Activated CD4-positive, CD25-positive, alpha-beta regulatory T cell treated with anti-CD3 and anti-CD28 coated beads, Interleukin-2, amount 50 U/mL, for 24 hours (primary cell): ENCODE data around the gene C10orf90.

ENCODE experiments used
- ATAC-seq, 2 donors: fragments of 150-1000 bp; cut with Tn5 transposase; one replicate each; pipeline ENCODE4 v1.10.0; 2021; ENCODE audit warnings: mild to moderate bottlenecking in 1 of 2, moderate library complexity in 1 of 2

Gene C10orf90

GRCh38 chr10:126670056-126670894 lies at the start of gene C10orf90:
Gene C10orf90 (minus strand): TSS chr10:126670693. CDS start chr10:126670480, 213 bp downstream.
- ATAC-seq = no peak

DNA sequence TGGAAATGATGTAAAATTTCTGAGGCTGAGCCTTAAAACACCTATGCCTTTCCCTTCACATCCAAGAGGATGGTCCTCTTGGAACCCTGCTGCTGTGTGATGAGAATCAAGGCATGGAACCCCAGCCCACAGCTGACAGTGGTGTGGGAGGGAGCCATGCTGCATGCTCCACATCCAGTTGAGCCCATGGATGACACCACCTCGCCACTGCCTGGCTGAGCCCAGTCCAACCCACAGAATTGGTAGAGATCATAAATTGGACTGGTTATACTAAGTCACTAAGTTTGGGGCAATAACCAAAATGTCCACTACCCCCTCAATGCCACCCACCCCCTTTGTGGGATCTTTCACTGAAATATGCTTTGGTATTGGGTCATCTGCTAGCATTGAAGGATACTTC lies 45.9 kb upstream of the C10orf90 start:
- no peak for ATAC-seq

- no peak for ATAC-seq
These were observed 43.1 kb upstream of the C10orf90 start for GRCh38 chr10:126713594-126713993.

DNA sequence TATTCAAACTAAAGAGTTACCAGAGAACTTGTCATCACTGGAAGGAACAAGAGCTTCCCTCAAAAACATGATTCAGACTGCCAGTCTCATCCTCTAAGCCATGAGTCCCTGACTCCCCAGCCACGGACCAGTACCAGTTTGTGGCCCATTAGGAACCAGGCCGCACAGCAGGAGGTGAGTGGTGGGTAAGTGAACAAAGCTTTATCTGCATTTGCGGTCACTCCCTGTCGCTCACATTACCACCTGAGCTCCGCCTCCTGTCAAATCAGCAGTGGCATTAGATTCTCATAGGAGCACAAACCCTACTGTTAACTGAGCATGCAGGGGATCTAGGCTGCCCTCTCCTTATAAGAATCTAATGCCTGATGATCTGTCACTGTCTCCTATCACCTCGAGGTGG lies 42.2 kb upstream of the C10orf90 start:
- no peak for ATAC-seq

GRCh38 chr10:126705951-126706565 lies 35.6 kb upstream of the C10orf90 start:
- ATAC-seq = no peak

DNA sequence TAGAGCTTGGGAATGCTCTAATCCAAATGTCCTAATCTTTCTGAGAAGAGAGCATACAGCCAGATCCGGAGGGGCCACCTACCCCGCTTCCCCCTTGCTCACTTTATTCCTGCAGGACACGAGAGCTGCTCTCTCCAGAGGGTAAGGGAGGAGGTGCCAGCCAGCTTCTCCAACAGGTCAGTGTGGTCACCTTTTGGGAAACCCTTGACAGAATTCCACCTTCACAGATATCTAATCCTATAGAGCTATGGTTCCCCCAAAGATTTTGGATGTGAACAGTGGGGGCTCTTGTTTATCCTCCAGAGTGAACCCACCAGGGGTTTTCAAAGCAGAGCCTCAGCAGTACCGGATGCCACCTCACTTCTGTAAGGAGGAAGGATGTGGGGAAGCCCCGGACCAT lies 34.6 kb upstream of the C10orf90 start:
- ATAC-seq = no peak

- no peak for ATAC-seq
These were observed 34.2 kb upstream of the C10orf90 start for GRCh38 chr10:126704649-126705048.

- ATAC-seq = no peak
These were observed 31.7 kb upstream of the C10orf90 start for GRCh38 chr10:126702181-126702580.

DNA sequence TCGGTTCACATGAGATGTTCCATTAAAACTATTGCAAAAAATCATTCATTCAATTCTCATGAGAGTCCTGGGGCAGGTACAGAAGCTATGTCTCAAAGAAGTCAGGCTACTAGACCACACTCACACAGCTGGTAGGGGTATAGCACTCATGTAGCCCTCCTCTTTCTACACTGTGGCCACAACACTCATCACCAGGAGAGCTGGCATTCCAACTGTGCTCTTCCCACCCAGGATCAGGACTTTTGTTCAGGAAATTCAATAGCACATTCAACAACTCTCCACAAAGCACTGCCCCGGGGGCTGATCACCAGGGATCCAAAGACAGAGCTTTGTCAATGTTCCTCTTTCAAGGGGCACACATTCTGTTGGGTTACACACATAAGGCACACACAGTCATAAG lies 31.0 kb upstream of the C10orf90 start:
- ATAC-seq = no peak

GRCh38 chr10:126696684-126697083 lies 26.2 kb upstream of the C10orf90 start:
- ATAC-seq = no peak

GRCh38 chr10:126691456-126691855 lies 21.0 kb upstream of the C10orf90 start:
- no peak for ATAC-seq

DNA sequence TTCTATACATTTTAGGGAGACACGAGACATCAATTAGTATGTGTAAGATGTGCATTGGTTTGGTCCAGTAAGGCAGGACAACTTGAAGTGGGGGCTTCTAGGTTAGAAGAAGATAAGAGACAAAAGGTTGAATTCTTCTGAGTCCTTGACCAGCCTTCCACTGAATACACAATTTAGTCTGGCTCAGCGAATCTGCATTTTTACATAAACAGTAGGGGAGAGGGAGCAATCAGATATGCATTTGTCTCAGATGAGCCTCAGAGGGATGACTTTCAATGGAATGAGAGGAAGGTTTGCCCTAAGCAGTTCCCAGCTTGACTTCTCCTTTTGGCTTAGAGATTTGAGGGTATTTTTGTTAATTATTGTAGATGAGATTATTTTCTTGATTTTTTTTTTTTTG lies 20.0 kb upstream of the C10orf90 start:
- ATAC-seq = no peak

DNA sequence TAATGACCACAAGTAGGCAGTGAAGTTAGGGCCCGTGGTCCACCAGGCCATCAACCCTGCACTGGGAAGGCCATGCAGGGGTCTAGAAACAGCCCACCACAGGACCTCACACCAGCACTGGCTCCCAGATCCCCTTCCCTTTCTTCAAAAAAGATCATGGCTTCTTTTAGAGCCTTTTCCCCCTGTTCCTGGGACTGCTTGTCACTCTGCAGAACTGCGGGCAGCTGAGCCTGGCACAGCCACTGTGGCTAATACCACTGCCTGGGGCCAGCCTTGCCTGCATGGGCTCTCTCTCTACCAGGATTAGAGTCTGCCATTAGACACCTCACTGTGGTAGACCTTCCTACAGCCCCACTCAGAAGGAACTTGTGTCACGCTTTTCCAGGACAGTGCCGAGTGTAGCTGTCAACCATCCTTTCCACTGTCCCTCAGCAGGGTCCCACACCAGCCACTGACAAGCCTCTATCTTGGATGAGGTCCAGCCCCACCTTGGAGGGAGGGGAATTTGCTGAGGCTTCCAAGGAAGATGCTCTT lies 19.0 kb upstream of the C10orf90 start:
- ATAC-seq = no peak

- ATAC-seq = no peak
These were observed 16.7 kb upstream of the C10orf90 start for GRCh38 chr10:126687121-126687606.

DNA sequence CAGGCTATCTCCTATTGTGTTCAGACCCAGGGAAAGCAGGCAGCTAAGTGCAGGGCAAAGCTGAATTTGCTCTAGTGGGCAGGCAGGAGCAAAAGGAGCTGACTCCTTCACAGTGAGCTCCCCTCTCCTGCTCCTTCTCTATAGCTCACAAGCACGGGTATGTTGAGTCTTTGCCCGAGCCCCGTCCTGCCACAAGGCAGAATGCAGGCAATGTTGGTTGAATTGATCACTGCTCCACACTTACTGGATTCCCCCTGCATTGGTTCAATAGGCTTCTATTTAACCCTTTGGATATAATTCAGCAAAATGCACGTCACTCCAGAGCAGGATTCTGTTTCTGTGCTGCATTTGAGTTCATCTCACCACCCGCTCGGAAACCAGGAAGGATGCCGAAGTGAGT lies 16.2 kb upstream of the C10orf90 start:
- ATAC-seq = no peak

DNA sequence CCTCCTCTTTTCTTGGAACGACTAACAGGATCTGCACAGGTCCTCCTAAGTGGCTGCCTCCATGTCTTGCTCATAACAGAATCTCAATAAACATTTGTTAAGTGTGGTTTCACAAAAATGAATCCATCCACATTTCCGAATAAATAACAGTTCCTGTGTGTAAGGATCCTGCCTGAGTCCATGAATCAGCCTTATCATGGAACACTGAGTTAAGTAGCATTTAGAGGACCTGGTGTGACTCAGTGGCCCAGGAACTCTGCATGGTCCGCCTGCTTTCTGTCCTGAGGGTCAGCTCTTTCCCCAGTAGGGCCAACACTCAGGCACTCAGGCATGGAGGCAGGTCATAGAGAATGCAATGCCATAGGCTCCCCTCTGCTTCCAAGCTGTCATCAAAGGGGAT lies 15.8 kb upstream of the C10orf90 start:
- no peak for ATAC-seq

GRCh38 chr10:126685756-126686155 lies 15.3 kb upstream of the C10orf90 start:
- ATAC-seq = no peak

GRCh38 chr10:126684171-126684745 lies 13.8 kb upstream of the C10orf90 start:
- no peak for ATAC-seq

DNA sequence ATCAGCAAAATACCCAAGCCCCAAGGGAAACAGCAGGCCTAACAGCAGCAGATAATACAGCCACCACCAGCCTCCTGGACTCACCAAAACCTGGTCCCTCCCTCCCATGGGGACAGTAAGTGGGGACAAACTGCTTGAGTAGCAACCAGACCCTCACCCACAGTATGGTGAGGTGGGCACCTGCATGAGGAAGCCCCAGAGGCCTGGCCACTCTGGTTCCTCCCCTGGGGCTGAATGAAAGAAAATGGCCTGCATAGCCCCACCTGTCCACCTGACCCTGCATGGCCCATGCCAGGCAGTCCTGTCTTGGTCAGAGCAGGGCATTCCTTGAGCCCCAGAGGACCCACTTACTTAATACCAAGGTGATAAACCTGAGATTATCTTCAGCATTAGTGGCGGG lies 13.0 kb upstream of the C10orf90 start:
- ATAC-seq = no peak

DNA sequence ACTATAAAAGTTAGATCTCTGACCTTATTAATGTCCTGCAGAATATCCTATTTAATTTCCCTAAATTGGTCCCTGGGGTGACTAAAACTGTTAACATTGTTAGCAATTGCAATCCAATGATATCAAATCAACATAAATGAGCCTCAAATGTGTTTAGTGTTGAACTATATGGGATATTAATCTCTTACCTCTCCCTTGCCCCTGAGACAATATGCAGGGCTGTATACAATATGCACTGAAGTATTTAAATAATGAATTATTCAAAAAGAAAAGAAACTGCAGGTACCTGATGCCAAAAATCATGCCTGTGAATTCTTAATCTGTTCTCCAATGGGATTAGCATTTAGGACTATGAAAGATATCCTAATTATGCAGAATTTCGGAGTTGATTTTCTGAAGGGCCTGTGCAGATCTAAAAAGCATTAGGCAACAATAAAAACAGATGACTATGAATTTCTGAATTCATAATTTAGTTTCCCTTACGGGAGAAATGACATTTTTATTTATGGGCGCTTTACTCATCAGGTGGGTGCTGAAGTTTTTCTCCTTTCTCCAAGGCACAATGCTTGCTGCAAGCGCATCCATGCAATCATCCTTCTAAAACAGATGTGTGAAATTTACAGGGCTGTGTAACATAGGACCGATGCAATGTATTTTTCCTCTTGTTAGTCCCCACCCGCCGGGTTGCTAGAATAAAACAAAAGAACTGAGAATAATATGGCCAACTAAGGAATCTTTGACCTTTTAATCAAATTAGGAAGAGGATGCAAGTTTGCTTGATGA lies 5.4 kb upstream of the C10orf90 start:
- no peak for ATAC-seq

DNA sequence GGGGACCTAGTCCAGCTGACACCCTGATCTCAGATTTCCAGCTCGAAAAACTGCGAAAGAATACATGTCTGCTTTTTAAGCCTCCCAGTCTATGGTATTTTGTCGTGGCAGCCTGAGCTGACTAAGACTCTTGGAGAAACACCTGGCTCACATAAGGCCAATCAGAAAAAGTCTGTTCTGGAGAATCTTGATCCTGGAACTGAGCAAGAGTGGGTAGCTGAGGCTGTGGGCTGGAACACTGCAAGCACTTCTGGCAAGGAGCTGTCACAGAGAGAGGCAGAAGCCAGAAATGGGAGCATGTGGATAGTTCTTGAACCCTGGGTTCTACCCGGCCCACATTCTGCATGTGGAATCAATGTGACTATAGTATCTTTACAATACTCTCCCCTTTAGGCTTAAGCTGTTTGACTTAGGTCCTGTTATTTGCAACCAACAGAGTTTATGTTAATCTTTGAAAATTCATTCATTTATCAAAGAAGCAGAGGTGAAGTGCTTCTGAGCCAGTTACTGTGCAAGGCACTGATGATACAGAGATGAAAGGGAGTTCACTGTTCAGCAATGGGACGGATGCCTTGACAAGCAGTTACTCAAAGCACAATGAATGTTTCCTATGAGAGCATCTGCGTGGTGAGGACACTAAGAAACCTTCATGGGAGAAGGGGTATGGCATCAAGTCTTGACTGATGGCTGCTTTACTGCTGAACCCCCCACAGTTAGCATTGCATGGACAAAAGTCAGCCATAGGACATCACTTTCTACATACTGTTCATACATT lies 4.4 kb upstream of the C10orf90 start:
- ATAC-seq = no peak

DNA sequence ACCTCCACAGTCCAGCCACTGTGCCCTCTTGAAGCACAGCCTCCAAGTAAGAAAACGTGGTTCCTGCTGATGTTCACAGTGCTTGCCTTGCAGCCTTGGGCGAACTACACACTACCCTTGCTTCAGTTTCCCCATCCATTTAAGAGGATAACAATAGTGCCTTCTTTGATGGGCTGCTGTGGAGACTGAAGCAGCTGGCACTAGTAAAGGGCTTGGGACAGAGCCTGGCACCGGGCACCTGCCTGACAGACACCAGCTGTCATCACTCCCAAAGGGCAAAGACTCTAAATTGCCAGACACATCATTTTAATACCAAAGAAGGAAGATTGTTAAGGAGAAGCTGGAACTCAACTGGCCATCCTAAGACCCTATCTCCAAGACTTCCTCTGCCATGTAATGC lies 3.1 kb upstream of the C10orf90 start:
- no peak for ATAC-seq
